ENCODE results near the gene FANCM. TPM values are rescaled to one million over a fixed set of nuclear protein-coding genes. Genes with fewer than 3 reads are reported as not detected.

Gene FANCM
- total RNA-seq, 1 experiment from 2014 or later, result 6.6 TPM

DNA sequence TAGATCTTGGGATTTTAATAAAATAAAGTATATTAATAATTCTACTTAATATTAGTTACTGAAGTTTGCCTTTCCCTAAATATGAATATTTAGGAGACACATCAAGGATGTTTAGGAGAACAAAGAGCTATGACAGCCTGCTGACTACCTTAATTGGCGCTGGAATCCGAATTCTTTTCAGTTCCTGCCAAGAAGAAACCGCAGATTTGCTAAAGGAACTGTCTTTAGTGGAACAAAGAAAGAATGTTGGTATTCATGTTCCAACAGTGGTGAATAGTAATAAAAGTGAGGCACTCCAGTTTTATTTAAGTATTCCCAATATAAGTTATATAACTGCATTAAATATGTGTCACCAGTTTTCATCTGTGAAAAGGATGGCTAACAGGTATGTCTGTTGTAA, 62.8 kb downstream of the FANCM start:
- Histone ChIP-seq H3K4me1 (ENCODE audit: control insufficient read depth, insufficient read depth, low read length) (no peaks in the 10 kb centered on the region), H3K9me3 (ENCODE audit: control insufficient read depth, insufficient read depth, low read depth, low read length) (no peaks in the 10 kb centered on the region), H3K27me3 (ENCODE audit: control insufficient read depth, insufficient read depth, low read length) (no peaks in the 10 kb centered on the region), H3K4me3 (ENCODE audit: low read depth in 2 of 2, low read length in 2 of 2) (no peak overlapping the region), H3K36me3 (ENCODE audit: control insufficient read depth, insufficient read depth, low read length) (0 out of 2 replicates have a peak, but pooled peaks cover under 1% of the 10 kb centered on the region), H3K27ac (ENCODE audit: low read length) (no peak overlapping the region)
- DNase-seq (ENCODE audit: low read depth, low spot score) (no peak), ATAC-seq (no peak)
- no peak for TF ChIP-seq SIN3A (IDR thresholded peaks at IDR 0.05; ENCODE audit: borderline replicate concordance, insufficient read depth, low read depth, low read length)
- TF ChIP-seq, protein P1, sequence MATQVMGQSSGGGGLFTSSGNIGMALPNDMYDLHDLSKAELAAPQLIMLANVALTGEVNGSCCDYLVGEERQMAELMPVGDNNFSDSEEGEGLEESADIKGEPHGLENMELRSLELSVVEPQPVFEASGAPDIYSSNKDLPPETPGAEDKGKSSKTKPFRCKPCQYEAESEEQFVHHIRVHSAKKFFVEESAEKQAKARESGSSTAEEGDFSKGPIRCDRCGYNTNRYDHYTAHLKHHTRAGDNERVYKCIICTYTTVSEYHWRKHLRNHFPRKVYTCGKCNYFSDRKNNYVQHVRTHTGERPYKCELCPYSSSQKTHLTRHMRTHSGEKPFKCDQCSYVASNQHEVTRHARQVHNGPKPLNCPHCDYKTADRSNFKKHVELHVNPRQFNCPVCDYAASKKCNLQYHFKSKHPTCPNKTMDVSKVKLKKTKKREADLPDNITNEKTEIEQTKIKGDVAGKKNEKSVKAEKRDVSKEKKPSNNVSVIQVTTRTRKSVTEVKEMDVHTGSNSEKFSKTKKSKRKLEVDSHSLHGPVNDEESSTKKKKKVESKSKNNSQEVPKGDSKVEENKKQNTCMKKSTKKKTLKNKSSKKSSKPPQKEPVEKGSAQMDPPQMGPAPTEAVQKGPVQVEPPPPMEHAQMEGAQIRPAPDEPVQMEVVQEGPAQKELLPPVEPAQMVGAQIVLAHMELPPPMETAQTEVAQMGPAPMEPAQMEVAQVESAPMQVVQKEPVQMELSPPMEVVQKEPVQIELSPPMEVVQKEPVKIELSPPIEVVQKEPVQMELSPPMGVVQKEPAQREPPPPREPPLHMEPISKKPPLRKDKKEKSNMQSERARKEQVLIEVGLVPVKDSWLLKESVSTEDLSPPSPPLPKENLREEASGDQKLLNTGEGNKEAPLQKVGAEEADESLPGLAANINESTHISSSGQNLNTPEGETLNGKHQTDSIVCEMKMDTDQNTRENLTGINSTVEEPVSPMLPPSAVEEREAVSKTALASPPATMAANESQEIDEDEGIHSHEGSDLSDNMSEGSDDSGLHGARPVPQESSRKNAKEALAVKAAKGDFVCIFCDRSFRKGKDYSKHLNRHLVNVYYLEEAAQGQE (IDR thresholded peaks at IDR 0.05; ENCODE audit: insufficient read depth in 1 of 2, low read depth in 2 of 2, low read length in 1 of 2), result no peak
- no peak for TF ChIP-seq POLR2AphosphoS5 (IDR thresholded peaks at IDR 0.05; ENCODE audit: low read depth, low read length)
- TF ChIP-seq TCF7L2 (IDR thresholded peaks at IDR 0.05; ENCODE audit: low read depth, low read length), result no peak
- TF ChIP-seq, protein P2, sequence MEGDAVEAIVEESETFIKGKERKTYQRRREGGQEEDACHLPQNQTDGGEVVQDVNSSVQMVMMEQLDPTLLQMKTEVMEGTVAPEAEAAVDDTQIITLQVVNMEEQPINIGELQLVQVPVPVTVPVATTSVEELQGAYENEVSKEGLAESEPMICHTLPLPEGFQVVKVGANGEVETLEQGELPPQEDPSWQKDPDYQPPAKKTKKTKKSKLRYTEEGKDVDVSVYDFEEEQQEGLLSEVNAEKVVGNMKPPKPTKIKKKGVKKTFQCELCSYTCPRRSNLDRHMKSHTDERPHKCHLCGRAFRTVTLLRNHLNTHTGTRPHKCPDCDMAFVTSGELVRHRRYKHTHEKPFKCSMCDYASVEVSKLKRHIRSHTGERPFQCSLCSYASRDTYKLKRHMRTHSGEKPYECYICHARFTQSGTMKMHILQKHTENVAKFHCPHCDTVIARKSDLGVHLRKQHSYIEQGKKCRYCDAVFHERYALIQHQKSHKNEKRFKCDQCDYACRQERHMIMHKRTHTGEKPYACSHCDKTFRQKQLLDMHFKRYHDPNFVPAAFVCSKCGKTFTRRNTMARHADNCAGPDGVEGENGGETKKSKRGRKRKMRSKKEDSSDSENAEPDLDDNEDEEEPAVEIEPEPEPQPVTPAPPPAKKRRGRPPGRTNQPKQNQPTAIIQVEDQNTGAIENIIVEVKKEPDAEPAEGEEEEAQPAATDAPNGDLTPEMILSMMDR (IDR thresholded peaks at IDR 0.05), result no peak
- ChIA-PET CTCF (no interaction called here), POLR2A (interaction anchor here (0.6 kb wide), 1 partner anchor 285 kb away, joined by 6 read pairs; no protein-coding TSS in a partner anchor)
- in situ Hi-C loops (cut with HindIII; ENCODE audit: low pct_unique_long_range_greater_than_20kb, low sequenced_read_pairs) (no loop called here), intact Hi-C loops (cut with micrococcal nuclease; ENCODE audit: unreplicated experiment) (no loop called here)
- no TSS peak for BruUV-seq (replicated peaks)

DNA sequence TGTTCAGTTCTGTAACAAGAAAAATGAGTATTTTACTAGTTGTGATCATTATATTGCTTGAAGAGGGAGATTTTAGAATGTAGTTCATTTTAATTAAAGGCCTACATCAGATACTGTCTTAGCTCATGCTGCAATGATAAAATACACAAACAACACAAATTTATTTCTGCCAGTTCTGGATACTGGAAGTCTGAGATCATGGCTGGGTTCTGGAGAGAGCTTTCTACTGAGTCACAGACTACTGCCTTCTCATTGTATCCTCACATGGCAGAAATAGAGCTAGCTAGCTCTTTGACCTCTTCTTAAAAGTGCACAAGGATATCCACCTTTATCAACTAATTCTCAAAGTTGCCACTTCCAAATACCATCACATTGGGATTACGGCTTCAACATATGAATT, 63.5 kb downstream of the FANCM start:
- DNase-seq (ENCODE audit: low read depth, low spot score) (no peak), ATAC-seq (no peak)
- no TSS peak for BruUV-seq (replicated peaks)
- Histone ChIP-seq H3K4me3 (ENCODE audit: low read depth in 2 of 2, low read length in 2 of 2) (no peak overlapping the region), H3K27me3 (ENCODE audit: control insufficient read depth, insufficient read depth, low read length) (no peaks in the 10 kb centered on the region), H3K36me3 (ENCODE audit: control insufficient read depth, insufficient read depth, low read length) (peaks cover 6% of the 10 kb centered on the region; the same call in 1 of the 2 replicates), H3K27ac (ENCODE audit: low read length) (no peak overlapping the region), H3K9me3 (ENCODE audit: control insufficient read depth, insufficient read depth, low read depth, low read length) (no peaks in the 10 kb centered on the region), H3K4me1 (ENCODE audit: control insufficient read depth, insufficient read depth, low read length) (no peaks in the 10 kb centered on the region)
- TF ChIP-seq, protein P2 (IDR thresholded peaks at IDR 0.05), result no peak
- TF ChIP-seq SIN3A (IDR thresholded peaks at IDR 0.05; ENCODE audit: borderline replicate concordance, insufficient read depth, low read depth, low read length), result no peak
- TF ChIP-seq, protein P1 (IDR thresholded peaks at IDR 0.05; ENCODE audit: insufficient read depth in 1 of 2, low read depth in 2 of 2, low read length in 1 of 2), result no peak
- TF ChIP-seq TCF7L2 (IDR thresholded peaks at IDR 0.05; ENCODE audit: low read depth, low read length), result no peak
- TF ChIP-seq POLR2AphosphoS5 (IDR thresholded peaks at IDR 0.05; ENCODE audit: low read depth, low read length), result no peak
- in situ Hi-C loops (cut with HindIII; ENCODE audit: low pct_unique_long_range_greater_than_20kb, low sequenced_read_pairs) (no loop called here), intact Hi-C loops (cut with micrococcal nuclease; ENCODE audit: unreplicated experiment) (no loop called here)
- CTCF ChIA-PET, result no interaction called here
- POLR2A ChIA-PET, result no interaction called here

Measured in Panc1 (cell line).